ENCODE data around the gene FES.
A peak's percentile ranks its signal among the peaks of the same experiment; 100 is the strongest.
"Not testable (repeated sequence)": the region's sequence is repeated elsewhere in the genome, so short reads cannot be mapped to it uniquely, and the experiment has no call there.

FES gene

GRCh38 chr15:90862487-90862886, 21.8 kb upstream of the FES start:
- no peak for DNase-seq

GRCh38 chr15:90862964-90863778, 21.1 kb upstream of the FES start:
- DNase-seq, result no peak

GRCh38 chr15:90863987-90864386, 20.3 kb upstream of the FES start:
- no peak for DNase-seq

- DNase-seq, result no peak
These were observed 19.8 kb upstream of the FES start for GRCh38 chr15:90864507-90864906.

- no peak for DNase-seq
These were observed 18.6 kb upstream of the FES start for GRCh38 chr15:90865702-90866101.

- DNase-seq, result no peak
These were observed 18.1 kb upstream of the FES start for GRCh38 chr15:90866161-90866715.

- no peak for DNase-seq
These were observed 17.5 kb upstream of the FES start for GRCh38 chr15:90866800-90867199.

GRCh38 chr15:90868261-90868689, 16.0 kb upstream of the FES start, which contains the start of gene FURIN:
Gene FURIN (plus strand): TSS chr15:90868588. CDS start chr15:90875741, 7,153 bp downstream.
- no peak for DNase-seq

GRCh38 chr15:90869140-90869541, 15.2 kb upstream of the FES start:
- DNase-seq, result no peak

- DNase-seq, result peak; percentile 78
These were observed 14.5 kb upstream of the FES start for GRCh38 chr15:90869601-90870353.

- no peak for DNase-seq
These were observed 13.8 kb upstream of the FES start for GRCh38 chr15:90870354-90871138.

- no peak for DNase-seq
These were observed 13.1 kb upstream of the FES start for GRCh38 chr15:90871139-90871715.

- DNase-seq, result no peak
These were observed 12.4 kb upstream of the FES start for GRCh38 chr15:90871716-90872485.

GRCh38 chr15:90872486-90873184, 11.7 kb upstream of the FES start:
- DNase-seq, result peak; percentile 85

GRCh38 chr15:90873488-90873997, 10.8 kb upstream of the FES start:
- DNase-seq, result no peak

GRCh38 chr15:90873998-90874605, 10.2 kb upstream of the FES start:
- DNase-seq, result no peak

- not testable (repeated sequence) for DNase-seq
These were observed 9.3 kb upstream of the FES start for GRCh38 chr15:90874986-90875385.

GRCh38 chr15:90875549-90875981, 8.7 kb upstream of the FES start:
- DNase-seq, result no peak

- DNase-seq, result no peak
These were observed 8.3 kb upstream of the FES start for GRCh38 chr15:90876046-90876445.

GRCh38 chr15:90876512-90877170, 7.7 kb upstream of the FES start:
- DNase-seq, result no peak

All from activated CD4-positive, alpha-beta T cell treated with anti-CD3 and anti-CD28 coated beads, Interleukin-2, amount 50 U/mL, for 16 hours (primary cell).